ENCODE measurements around the gene NFIA. TPM values are rescaled to one million over a fixed set of nuclear protein-coding genes. Genes with fewer than 3 reads are reported as not detected.
A peak's percentile ranks its signal among the peaks of the same experiment; 100 is the strongest.

NFIA gene
- total and polyA plus RNA-seq, 5 donors from 2014 or later, result 0.86 to 3.9 (median 1.7) TPM

GRCh38 chr1:61050541-61051442, 31.6 kb upstream of the NFIA start:
- no peaks in the 10 kb centered on the region for H3K36me3 ChIP-seq (ENCODE audit: control insufficient read depth, insufficient read depth, low read length)
- peaks cover 36% of the 10 kb centered on the region for H3K27me3 ChIP-seq (ENCODE audit: control insufficient read depth, insufficient read depth, low read length)
- DNase-seq (no peak), ATAC-seq (ENCODE audit: low read depth in 2 of 2) (peak in 1 of 2 donors; percentile 10)
- peak overlapping the region in 1 of 3 donors; percentile 69 for H3K27ac Mint-ChIP-seq
- H3K4me3 ChIP-seq (ENCODE audit: low read depth, low read length), result no peak overlapping the region
- no peaks in the 10 kb centered on the region for H3K36me3 Mint-ChIP-seq
- no peaks in the 10 kb centered on the region for H3K9me3 ChIP-seq (ENCODE audit: control insufficient read depth in 2 of 2, low read length in 2 of 2)
- no peaks in the 10 kb centered on the region for H3K9me3 Mint-ChIP-seq
- no peak overlapping the region for H3K27ac ChIP-seq (ENCODE audit: insufficient read depth, low read length, poor library complexity, severe bottlenecking)
- H3K4me1 ChIP-seq (ENCODE audit: control insufficient read depth, insufficient read depth, low read length, poor library complexity, severe bottlenecking), result peaks cover 38% of the 10 kb centered on the region
- H3K4me3 Mint-ChIP-seq, result peak overlapping the region; percentile 66 to 93 (median 83)
- H3K27me3 Mint-ChIP-seq, result peaks cover 66% of the 10 kb centered on the region
- H3K4me1 Mint-ChIP-seq, result peaks cover 11 to 38% (median 18%) of the 10 kb centered on the region in 4 donors

GRCh38 chr1:61051443-61051718, 31.0 kb upstream of the NFIA start:
- Histone ChIP-seq H3K36me3 (ENCODE audit: control insufficient read depth, insufficient read depth, low read length) (no peaks in the 10 kb centered on the region), H3K9me3 (ENCODE audit: control insufficient read depth in 2 of 2, low read length in 2 of 2) (no peaks in the 10 kb centered on the region), H3K27ac (ENCODE audit: insufficient read depth, low read length, poor library complexity, severe bottlenecking) (no peak overlapping the region), H3K4me1 (ENCODE audit: control insufficient read depth, insufficient read depth, low read length, poor library complexity, severe bottlenecking) (peaks cover 38% of the 10 kb centered on the region), H3K4me3 (ENCODE audit: low read depth, low read length) (no peak overlapping the region), H3K27me3 (ENCODE audit: control insufficient read depth, insufficient read depth, low read length) (peaks cover 38% of the 10 kb centered on the region)
- peak overlapping the region; percentile 55 to 93 (median 81) for H3K4me3 Mint-ChIP-seq
- H3K4me1 Mint-ChIP-seq, result peaks cover 12 to 40% (median 18%) of the 10 kb centered on the region in 4 donors
- no peaks in the 10 kb centered on the region for H3K9me3 Mint-ChIP-seq
- H3K36me3 Mint-ChIP-seq, result no peaks in the 10 kb centered on the region
- no peak overlapping the region for H3K27ac Mint-ChIP-seq
- peaks cover 66% of the 10 kb centered on the region for H3K27me3 Mint-ChIP-seq
- DNase-seq (no peak), ATAC-seq (ENCODE audit: low read depth in 2 of 2) (no peak)

- Histone ChIP-seq H3K4me1 (ENCODE audit: control insufficient read depth, insufficient read depth, low read length, poor library complexity, severe bottlenecking) (peaks cover 42% of the 10 kb centered on the region), H3K4me3 (ENCODE audit: low read depth, low read length) (no peak overlapping the region), H3K36me3 (ENCODE audit: control insufficient read depth, insufficient read depth, low read length) (no peaks in the 10 kb centered on the region), H3K27ac (ENCODE audit: insufficient read depth, low read length, poor library complexity, severe bottlenecking) (no peak overlapping the region), H3K9me3 (ENCODE audit: control insufficient read depth in 2 of 2, low read length in 2 of 2) (no peaks in the 10 kb centered on the region), H3K27me3 (ENCODE audit: control insufficient read depth, insufficient read depth, low read length) (peaks cover 38% of the 10 kb centered on the region)
- Mint-ChIP-seq H3K36me3 (no peaks in the 10 kb centered on the region), H3K4me1 (peaks cover 14 to 44% (median 19%) of the 10 kb centered on the region in 4 donors), H3K4me3 (peak overlapping the region in 3 of 4 donors; percentile 55 to 76 (median 56)), H3K27ac (peak overlapping the region in 1 of 3 donors; percentile 8), H3K9me3 (no peaks in the 10 kb centered on the region), H3K27me3 (peaks cover 68% of the 10 kb centered on the region)
- ATAC-seq (ENCODE audit: low read depth in 2 of 2) (no peak), DNase-seq (no peak)
Observed at GRCh38 chr1:61051719-61052394, 30.5 kb upstream of the NFIA start.

- H3K27me3 Mint-ChIP-seq, result peaks cover 71% of the 10 kb centered on the region
- DNase-seq, result peak in 1 of 3 donors; percentile 10
Observed at GRCh38 chr1:61052395-61053225, 29.8 kb upstream of the NFIA start.

GRCh38 chr1:61053226-61053711, 29.1 kb upstream of the NFIA start:
- H3K36me3 Mint-ChIP-seq, result no peaks in the 10 kb centered on the region
- H3K27me3 Mint-ChIP-seq, result peaks cover 76% of the 10 kb centered on the region
- H3K9me3 Mint-ChIP-seq, result no peaks in the 10 kb centered on the region
- H3K4me3 Mint-ChIP-seq, result peak overlapping the region in 3 of 4 donors; percentile 55 to 85 (median 75)
- Histone ChIP-seq H3K36me3 (ENCODE audit: control insufficient read depth, insufficient read depth, low read length) (no peaks in the 10 kb centered on the region), H3K4me3 (ENCODE audit: low read depth, low read length) (peak overlapping the region; percentile 61), H3K4me1 (ENCODE audit: control insufficient read depth, insufficient read depth, low read length, poor library complexity, severe bottlenecking) (peaks cover 54% of the 10 kb centered on the region), H3K27me3 (ENCODE audit: control insufficient read depth, insufficient read depth, low read length) (peaks cover 41% of the 10 kb centered on the region), H3K27ac (ENCODE audit: insufficient read depth, low read length, poor library complexity, severe bottlenecking) (no peak overlapping the region), H3K9me3 (ENCODE audit: control insufficient read depth in 2 of 2, low read length in 2 of 2) (no peaks in the 10 kb centered on the region)
- H3K4me1 Mint-ChIP-seq, result peaks cover 14 to 48% (median 20%) of the 10 kb centered on the region in 4 donors
- DNase-seq (no peak), ATAC-seq (ENCODE audit: low read depth in 2 of 2) (no peak)
- H3K27ac Mint-ChIP-seq, result peak overlapping the region in 1 of 3 donors; percentile 26

More at GRCh38 chr1:61052395-61053225, 29.8 kb upstream of the NFIA start:
- Mint-ChIP-seq H3K4me1 (peaks cover 14 to 48% (median 20%) of the 10 kb centered on the region in 4 donors), H3K27ac (no peak overlapping the region), H3K9me3 (no peaks in the 10 kb centered on the region), H3K36me3 (no peaks in the 10 kb centered on the region), H3K4me3 (peak overlapping the region; percentile 55 to 85 (median 76))
- Histone ChIP-seq H3K4me1 (ENCODE audit: control insufficient read depth, insufficient read depth, low read length, poor library complexity, severe bottlenecking) (peaks cover 50% of the 10 kb centered on the region), H3K27me3 (ENCODE audit: control insufficient read depth, insufficient read depth, low read length) (peaks cover 36% of the 10 kb centered on the region), H3K4me3 (ENCODE audit: low read depth, low read length) (peak overlapping the region; percentile 61), H3K36me3 (ENCODE audit: control insufficient read depth, insufficient read depth, low read length) (no peaks in the 10 kb centered on the region), H3K27ac (ENCODE audit: insufficient read depth, low read length, poor library complexity, severe bottlenecking) (no peak overlapping the region), H3K9me3 (ENCODE audit: control insufficient read depth in 2 of 2, low read length in 2 of 2) (no peaks in the 10 kb centered on the region)
- no peak for ATAC-seq (ENCODE audit: low read depth in 2 of 2)

GRCh38 chr1:61053712-61054600, 28.4 kb upstream of the NFIA start:
- Mint-ChIP-seq H3K4me3 (peak overlapping the region in 3 of 4 donors; percentile 58 to 85 (median 75)), H3K27ac (peak overlapping the region in 1 of 3 donors; percentile 26), H3K36me3 (no peaks in the 10 kb centered on the region), H3K9me3 (no peaks in the 10 kb centered on the region), H3K27me3 (peaks cover 83% of the 10 kb centered on the region), H3K4me1 (peaks cover 14 to 48% (median 20%) of the 10 kb centered on the region in 4 donors)
- no peak for ATAC-seq (ENCODE audit: low read depth in 2 of 2)
- Histone ChIP-seq H3K27ac (ENCODE audit: insufficient read depth, low read length, poor library complexity, severe bottlenecking) (no peak overlapping the region), H3K36me3 (ENCODE audit: control insufficient read depth, insufficient read depth, low read length) (no peaks in the 10 kb centered on the region), H3K4me1 (ENCODE audit: control insufficient read depth, insufficient read depth, low read length, poor library complexity, severe bottlenecking) (peaks cover 54% of the 10 kb centered on the region), H3K9me3 (ENCODE audit: control insufficient read depth in 2 of 2, low read length in 2 of 2) (no peaks in the 10 kb centered on the region), H3K4me3 (ENCODE audit: low read depth, low read length) (peak overlapping the region; percentile 61), H3K27me3 (ENCODE audit: control insufficient read depth, insufficient read depth, low read length) (peaks cover 44% of the 10 kb centered on the region)
- no peak for DNase-seq
